HepG2 (cell line): ENCODE results near the gene ZMYM1. TPM values are rescaled to one million over a fixed set of nuclear protein-coding genes. Genes with fewer than 3 reads are reported as not detected.
"Not testable (repeated sequence)": the region's sequence is repeated elsewhere in the genome, so short reads cannot be mapped to it uniquely, and the experiment has no call there.

Source experiments
- ATAC-seq: fragments of 200-7000 bp; cut with Tn5 transposase; 3 replicates; pipeline ENCODE4 v1.9.1; 2020; ENCODE audit warnings: mild to moderate bottlenecking, moderate library complexity
- BruUV-seq: library from RNA; stranded (reverse); fragments of 400-500 nt; replicated peaks from 2 replicates; lab custom pipeline; 2021; lab: Mats Ljungman, UMichigan
- CTCF ChIA-PET: fragments of 300-600 bp; formaldehyde crosslinking; extraction: SDS; loops from one replicate; lab custom pipeline; 2021; ENCODE audit warnings: low total read pairs, inconsistent platforms, low intra/inter-chr PET ratio; lab: Yijun Ruan, JAX
- POLR2A ChIA-PET: fragments of 350-600 bp; sonication (Branson Sonifier 250); formaldehyde crosslinking; loops from one replicate; lab custom pipeline; 2020; ENCODE audit warnings: antibody characterized with exemption, inconsistent platforms; lab: Yijun Ruan, JAX
- DNase-seq: peaks from one replicate; pipeline ENCODE4 v3.0.0-alpha.2; 2015; ENCODE audit warnings: low spot score
- FAIRE-seq: peaks from 3 replicates; lab custom pipeline; 2011; peaks lifted over from hg19 to GRCh38; lab: Jason Lieb, UNC
- H2AFZ ChIP-seq: one replicate; pipeline ENCODE4 v1.6.1; 2011; ENCODE audit warnings: low read length, inconsistent platforms
- H3K27ac ChIP-seq: fragments of 300-600 bp; 3 replicates; pipeline ENCODE4 v1.8.0; 2011; ENCODE audit warnings: mixed run types, mild to moderate bottlenecking, mixed read lengths, low read length, inconsistent platforms; ENCODE audit not compliant: insufficient read depth; ENCODE audit errors: extremely low read length
- H3K27me3 ChIP-seq, 2 experiments: fragments of 200-600 bp in 1 of 2; 2 replicates in 1 of 2; 3 replicates in 1 of 2; pipeline versions ENCODE4 v1.6.0 to v1.8.0; 2011; ENCODE audit warnings: low read length in 2 of 2, mild to moderate bottlenecking in 2 of 2, moderate library complexity in 2 of 2, inconsistent platforms in 1 of 2; ENCODE audit not compliant: insufficient read depth in 2 of 2, control insufficient read depth in 1 of 2
- H3K36me3 ChIP-seq, 2 experiments: fragments of 200-600 bp in 1 of 2; replicated peaks in 1 of 2; 2 replicates in 1 of 2; 3 replicates in 1 of 2; pipeline versions ENCODE4 v1.5.1 to v1.8.0; 2011; ENCODE audit warnings: low read length in 2 of 2, inconsistent platforms in 1 of 2; ENCODE audit not compliant: insufficient read depth in 2 of 2, control insufficient read depth in 1 of 2
- H3K4me1 ChIP-seq: 2 replicates; pipeline ENCODE4 v1.5.1; 2012; ENCODE audit warnings: low read length, inconsistent platforms; ENCODE audit not compliant: insufficient read depth
- H3K4me2 ChIP-seq: 2 replicates; pipeline ENCODE4 v1.6.0; 2011; ENCODE audit warnings: low read depth, low read length, inconsistent platforms
- H3K4me3 ChIP-seq, 3 experiments: fragments of 200-600 bp in 1 of 3; sonication (generic), shearing (Covaris generic) in 1 of 3; replicated peaks in 1 of 3; 2 replicates each; pipeline ENCODE4 v1.5.1; 2011 to 2016; ENCODE audit warnings: low read length in 3 of 3, inconsistent platforms in 2 of 3, low read depth in 2 of 3, mild to moderate bottlenecking in 2 of 3, control low read depth in 1 of 3, mixed read lengths in 1 of 3; ENCODE audit not compliant: insufficient read depth in 1 of 3
- H3K79me2 ChIP-seq: one replicate; pipeline ENCODE4 v1.6.1; 2011; ENCODE audit warnings: low read length, inconsistent platforms; ENCODE audit not compliant: insufficient read depth
- H3K9ac ChIP-seq: 2 replicates; pipeline ENCODE4 v1.6.0; 2011; ENCODE audit warnings: mild to moderate bottlenecking, low read depth, low read length, inconsistent platforms; ENCODE audit not compliant: insufficient read depth
- H3K9me3 ChIP-seq: 2 replicates; pipeline ENCODE4 v1.5.1; 2012; ENCODE audit warnings: mild to moderate bottlenecking, low read length
- H4K20me1 ChIP-seq: 2 replicates; pipeline ENCODE4 v1.6.0; 2011; ENCODE audit warnings: inconsistent platforms, mild to moderate bottlenecking, low read length, moderate library complexity; ENCODE audit not compliant: insufficient read depth
- ARNTL ChIP-seq: sonication (generic); formaldehyde crosslinking; IDR thresholded peaks from 2 replicates; pipeline ENCODE4 v1.4.0; 2020; ENCODE audit warnings: mild to moderate bottlenecking, missing genetic modification reagents
- BRD4 ChIP-seq: sonication (generic); formaldehyde crosslinking; IDR thresholded peaks from 2 replicates; pipeline ENCODE4 v1.4.0; 2020; ENCODE audit warnings: missing genetic modification reagents
- FIP1L1 ChIP-seq: fragments of 200-400 bp; formaldehyde crosslinking; IDR thresholded peaks from 2 replicates; pipeline ENCODE4 v1.6.1; 2018; ENCODE audit warnings: low read depth, mild to moderate bottlenecking, low read length, moderate library complexity, borderline replicate concordance; ENCODE audit not compliant: insufficient read depth
- MED1 ChIP-seq: sonication (generic); formaldehyde crosslinking; IDR thresholded peaks from 2 replicates; pipeline ENCODE4 v1.4.0; 2020; ENCODE audit warnings: missing genetic modification reagents
- REL ChIP-seq: sonication (generic); formaldehyde crosslinking; conservative IDR thresholded peaks from 2 replicates; pipeline ENCODE4 v1.8.0; 2022; ENCODE audit warnings: mild to moderate bottlenecking, missing genetic modification reagents, moderate library complexity
- SALL2 ChIP-seq: sonication (generic); formaldehyde crosslinking; IDR thresholded peaks from 2 replicates; pipeline ENCODE4 v1.8.1; 2023; ENCODE audit warnings: mild to moderate bottlenecking, missing genetic modification reagents, inconsistent platforms
- ZNF142 ChIP-seq: sonication (generic); formaldehyde crosslinking; IDR thresholded peaks from 2 replicates; pipeline ENCODE4 v1.4.0; 2020; ENCODE audit warnings: missing genetic modification reagents
- ZNF367 ChIP-seq: sonication (generic); formaldehyde crosslinking; IDR thresholded peaks from 2 replicates; pipeline ENCODE4 v1.4.0; 2020; ENCODE audit warnings: missing genetic modification reagents, borderline replicate concordance
- ZNF383 ChIP-seq: sonication (generic); formaldehyde crosslinking; IDR thresholded peaks from 2 replicates; pipeline ENCODE4 v1.4.0; 2020; ENCODE audit warnings: missing genetic modification reagents, mild to moderate bottlenecking, borderline replicate concordance
- ZNF430 ChIP-seq: sonication (generic); formaldehyde crosslinking; IDR thresholded peaks from 2 replicates; pipeline ENCODE4 v1.9.0; 2021; ENCODE audit warnings: mild to moderate bottlenecking, missing genetic modification reagents
- WGBS: methylation state at CpG from one replicate; pipeline ENCODE4 v1.1.6; 2017; ENCODE audit warnings: low lambda C conversion rate; 5-methylcytosine and 5-hydroxymethylcytosine counted together
- in situ Hi-C: cut with HindIII; loops from 2 replicates; pipeline ENCODE4 v1.10.0; 2017; ENCODE audit warnings: low pct_unique_long_range_greater_than_20kb; ENCODE audit not compliant: extremely low pct_ligation_motif_present
- intact Hi-C: fragments of 100-400 bp; cut with micrococcal nuclease; formaldehyde crosslinking; loops from one replicate; pipeline ENCODE4 v1.10.0; 2022; ENCODE audit not compliant: unreplicated experiment
- polyA plus RNA-seq, 8 experiments: library from polyadenylated mRNA; depleted of rRNA in 3 of 8; stranded (reverse) in 7 of 8; unstranded in 1 of 8; fragments of >200 nt; fragmentation: Illumina TruSeq in 4 of 8; extraction: Trizol in 4 of 8; gene quantifications; 2 replicates each; pipeline versions ENCODE4 v1.2.1 to v1.2.3, GENCODE V29; 2011 to 2016; ENCODE audit warnings: low read depth in 4 of 8, missing spikeins in 1 of 8, mixed read lengths in 1 of 8; ENCODE audit not compliant: insufficient read depth in 1 of 8
- total RNA-seq, 5 experiments: library from RNA; depleted of rRNA; stranded (reverse); fragments of >200 nt; fragmentation: Illumina TruSeq; extraction: Trizol; gene quantifications; 2 replicates each; pipeline ENCODE4 v1.2.3, GENCODE V29; 2016; ENCODE audit warnings: low read depth in 1 of 5

ZMYM1 gene
- total and polyA plus RNA-seq, 2 of the 13 experiments (the other 11 are each of a cell fraction or from before 2014, with no cell fraction given), result 10.0 to 16.2 TPM

- H3K27me3 ChIP-seq, result peaks cover 0 to 5% of the 10 kb centered on the region in 2 experiments; a peak in 1 of 5 replicates
- no peak for TF ChIP-seq ZNF367
- no peak for TF ChIP-seq ZNF383 (CRISPR knock-in tag)
- no peak for TF ChIP-seq BRD4
- no peak for TF ChIP-seq REL (CRISPR knock-in tag)
- no peak for TF ChIP-seq FIP1L1
- TF ChIP-seq SALL2, result no peak
- TF ChIP-seq ZNF430, result no peak
- TF ChIP-seq ARNTL, result no peak
- TF ChIP-seq ZNF142 (CRISPR knock-in tag), result no peak
- no peak for TF ChIP-seq MED1 (CRISPR knock-in tag)
- in situ Hi-C loops, result no loop called here
- H2AFZ ChIP-seq, result no peak overlapping the region
- intact Hi-C loops, result no loop called here
- ATAC-seq (no peak), FAIRE-seq (no peak), DNase-seq (no peak)
- H3K27ac ChIP-seq, result no peak overlapping the region
- H3K79me2 ChIP-seq, result no peaks in the 10 kb centered on the region
- ChIA-PET POLR2A (no interaction called here), CTCF (no interaction called here)
- no peaks in the 10 kb centered on the region for H3K4me1 ChIP-seq
- no peak overlapping the region for H3K4me2 ChIP-seq
- WGBS, result 45% methylated on average over 3 of the region's 3 CpGs
- no peaks in the 10 kb centered on the region for H3K36me3 ChIP-seq
- no peaks in the 10 kb centered on the region for H3K9me3 ChIP-seq
- H3K4me3 ChIP-seq, result no peak overlapping the region
- no peak overlapping the region for H3K9ac ChIP-seq
- BruUV-seq, result no TSS peak
- H4K20me1 ChIP-seq, result no peaks in the 10 kb centered on the region
These were observed 57.6 kb downstream of the ZMYM1 start for GRCh38 chr1:35136780-35137179.

GRCh38 chr1:35137590-35137989 is 58.4 kb downstream of the ZMYM1 start:
- FAIRE-seq, H3K36me3 ChIP-seq, H4K20me1 ChIP-seq, H3K4me3 ChIP-seq, H3K4me2 ChIP-seq, ATAC-seq, H3K79me2 ChIP-seq, DNase-seq, intact Hi-C loops, H3K27me3 ChIP-seq, H3K9ac ChIP-seq, CTCF ChIA-PET, POLR2A ChIA-PET, H3K4me1 ChIP-seq, in situ Hi-C loops, H3K9me3 ChIP-seq, BruUV-seq, H2AFZ ChIP-seq, H3K27ac ChIP-seq: not testable (repeated sequence)
- 44% methylated on average over 5 of the region's 5 CpGs for WGBS
